ENCODE data around the gene EPB41L4A.
"Not testable (repeated sequence)": the region's sequence is repeated elsewhere in the genome, so short reads cannot be mapped to it uniquely, and the experiment has no call there.

The EPB41L4A gene

DNA sequence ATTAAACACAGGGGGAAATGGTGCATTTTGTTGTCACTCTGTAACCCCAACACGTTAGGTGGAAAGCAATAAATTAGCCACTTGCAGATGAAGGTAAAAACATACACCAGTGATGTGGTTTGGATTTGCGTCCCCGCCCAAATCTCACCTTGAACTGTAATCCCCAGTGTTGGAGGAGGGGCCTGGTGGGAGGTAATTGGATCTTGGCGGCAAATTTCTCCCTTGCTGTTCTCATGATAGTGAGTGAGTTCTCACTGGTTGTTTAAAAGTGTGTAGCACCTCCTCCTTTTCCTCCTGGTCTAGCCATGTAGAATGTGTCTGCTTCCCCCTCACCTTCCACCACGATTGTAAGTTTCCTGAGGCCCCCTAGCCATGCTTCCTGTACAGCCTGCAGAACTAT lies 17.2 kb downstream of the EPB41L4A start:
- no peak for DNase-seq

DNA sequence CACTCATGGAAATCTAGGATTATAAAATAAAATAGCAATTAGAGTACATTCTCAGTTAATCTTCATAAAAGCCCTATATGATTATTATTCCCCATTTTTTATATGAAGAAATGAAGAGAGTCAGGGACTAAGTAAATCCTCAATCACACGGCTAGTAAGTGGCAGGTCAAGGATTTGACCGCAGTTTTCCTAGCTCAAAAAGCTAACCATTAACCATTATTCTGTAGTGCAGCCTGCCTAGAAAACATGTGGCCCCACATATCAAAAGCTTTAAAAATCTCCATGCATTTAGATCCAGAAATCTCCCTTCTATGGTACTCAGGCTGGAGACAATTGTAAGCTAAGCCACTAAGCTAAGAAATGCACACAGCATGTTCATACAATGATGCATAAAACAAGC lies 21.4 kb downstream of the EPB41L4A start:
- no peak for DNase-seq

DNA sequence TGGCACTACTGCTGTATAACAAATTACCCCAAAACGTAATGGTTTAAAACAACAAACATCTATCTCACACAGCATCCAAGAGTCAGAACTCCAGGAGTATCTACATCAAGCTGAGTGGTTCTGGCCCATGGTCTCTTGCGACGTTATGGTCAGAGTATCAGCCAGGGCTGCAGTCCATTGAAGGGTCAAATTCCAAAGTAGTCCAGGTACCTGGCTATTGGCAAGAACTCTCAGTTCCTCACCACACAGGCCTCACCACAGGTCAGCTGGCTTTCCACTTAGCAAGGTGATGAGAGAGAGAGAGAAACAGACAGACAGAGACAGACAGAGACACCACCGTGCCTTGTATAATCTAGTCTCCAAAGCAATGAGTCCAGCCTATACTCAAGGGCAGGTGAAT lies 22.6 kb downstream of the EPB41L4A start:
- no peak for DNase-seq

GRCh38 chr5:112395299-112395698 lies 23.8 kb downstream of the EPB41L4A start:
- DNase-seq = not testable (repeated sequence)

DNA sequence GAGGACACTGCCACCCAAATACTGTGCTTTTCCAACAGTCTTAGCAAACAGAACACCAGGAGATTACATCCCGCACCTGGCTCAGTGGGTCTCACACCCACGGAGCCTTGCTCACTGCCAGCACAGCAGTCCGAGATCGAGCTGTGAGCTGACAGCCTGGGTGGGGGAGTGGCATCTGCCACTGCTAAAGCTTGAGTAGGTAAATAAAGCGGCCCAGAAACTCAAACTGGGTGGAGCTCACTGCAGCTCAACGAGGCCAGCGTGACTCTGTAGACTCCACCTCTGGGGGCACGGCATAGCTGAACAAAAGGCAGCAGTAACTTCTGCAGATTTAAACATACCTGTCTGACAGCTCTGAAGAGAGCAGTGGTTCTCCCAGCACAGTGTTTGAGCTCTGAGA lies 28.8 kb downstream of the EPB41L4A start:
- DNase-seq = no peak

DNA sequence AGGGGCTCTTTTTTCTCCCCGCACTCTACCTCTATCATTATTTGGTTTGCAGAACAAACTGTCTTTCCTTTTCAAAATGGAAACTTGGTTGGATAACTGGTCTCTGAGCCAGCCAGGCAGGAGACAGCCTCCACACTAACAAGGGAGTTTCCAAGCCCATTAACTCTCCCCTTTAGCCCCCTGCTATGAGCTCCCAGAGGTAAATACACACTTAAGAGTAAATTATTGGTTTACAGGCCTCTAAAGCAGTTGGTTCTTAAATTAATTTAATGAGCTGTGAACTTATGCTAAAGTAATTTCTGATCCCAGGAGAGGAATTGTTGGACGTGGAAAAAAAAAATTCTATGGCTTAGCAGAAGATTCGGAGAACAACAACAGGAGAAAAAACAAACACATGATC lies 30.3 kb downstream of the EPB41L4A start:
- DNase-seq = no peak

DNA sequence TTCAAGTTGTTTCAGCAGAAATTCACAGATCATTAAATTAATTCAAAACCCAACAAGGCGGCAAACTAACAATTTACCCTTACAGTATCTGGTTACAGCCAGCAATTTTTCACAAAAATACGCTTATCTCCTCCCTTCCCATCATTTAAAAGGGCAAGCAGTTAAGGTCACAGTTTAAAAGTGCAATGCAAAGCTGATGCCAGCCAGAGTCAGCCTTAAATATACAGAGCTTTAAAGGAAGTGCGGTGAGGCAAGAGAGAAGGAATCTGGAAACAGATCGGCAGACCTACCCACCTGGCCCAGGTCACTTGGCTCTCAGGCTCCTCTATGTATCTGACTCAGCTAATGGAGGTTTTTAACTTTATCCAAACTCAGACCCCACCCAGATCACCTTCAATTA lies 31.0 kb downstream of the EPB41L4A start:
- no peak for DNase-seq

DNA sequence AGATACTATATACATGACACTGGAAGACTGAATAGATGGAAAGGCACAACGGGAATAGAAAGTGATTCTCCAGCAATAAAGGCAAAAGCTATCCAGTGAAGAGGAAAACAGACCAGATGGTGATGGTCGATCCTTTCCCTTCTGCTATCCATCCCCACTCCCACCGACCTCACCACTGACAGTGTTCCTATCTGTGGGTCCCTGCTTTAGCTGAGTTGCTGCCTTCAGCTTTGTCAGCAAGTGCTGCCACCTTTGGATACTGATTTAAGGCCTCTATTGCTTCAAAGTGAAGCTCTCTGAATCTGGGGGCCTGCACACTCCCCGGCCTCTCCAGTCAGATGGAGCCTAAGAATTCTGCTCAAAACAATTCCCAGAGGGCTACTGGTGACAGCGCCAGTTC lies 32.3 kb downstream of the EPB41L4A start:
- no peak for DNase-seq

- DNase-seq = no peak
Observed at GRCh38 chr5:112385969-112386368, 33.1 kb downstream of the EPB41L4A start.

GRCh38 chr5:112385566-112385965 lies 33.5 kb downstream of the EPB41L4A start:
- no peak for DNase-seq

DNA sequence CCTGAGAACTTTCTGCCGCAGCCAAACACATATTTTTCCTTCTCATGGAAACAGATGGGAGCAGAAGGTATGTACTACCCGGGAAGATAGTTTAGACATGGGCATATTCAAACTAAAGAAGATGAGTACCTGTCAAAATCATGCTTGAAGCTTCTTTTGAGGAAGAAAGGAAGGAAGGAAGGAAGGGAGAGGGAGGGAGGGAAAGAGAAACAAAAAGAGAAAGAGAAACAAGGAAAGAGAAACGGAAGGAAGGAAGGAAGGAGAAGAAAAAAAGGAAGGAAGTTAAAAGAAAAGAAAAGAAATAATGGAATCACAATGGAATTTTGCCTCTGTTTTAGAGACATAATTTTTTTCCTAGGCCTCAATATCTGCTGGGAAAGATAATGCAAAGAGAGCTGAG lies 34.6 kb downstream of the EPB41L4A start:
- no peak for DNase-seq

GRCh38 chr5:112382886-112383285 lies 36.2 kb downstream of the EPB41L4A start:
- no peak for DNase-seq

DNA sequence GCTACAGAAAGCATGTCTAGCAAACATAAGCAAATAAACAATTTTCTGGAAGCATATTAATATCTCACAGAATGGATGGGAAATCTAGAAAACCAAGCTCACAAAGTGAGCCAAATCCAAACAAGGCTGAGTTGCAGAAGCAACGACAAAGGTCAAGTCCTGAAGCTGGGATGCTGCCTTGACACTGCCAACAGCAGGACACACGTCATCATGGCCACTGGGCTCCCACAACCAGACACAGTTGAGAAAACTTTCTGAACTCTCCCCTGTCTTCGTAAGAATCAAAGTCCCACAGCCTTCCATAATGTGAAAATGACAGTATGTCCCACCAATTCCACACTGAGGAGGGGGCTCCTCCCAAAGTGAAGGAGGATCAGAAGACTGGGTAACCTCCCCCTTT lies 37.6 kb downstream of the EPB41L4A start:
- no peak for DNase-seq

DNA sequence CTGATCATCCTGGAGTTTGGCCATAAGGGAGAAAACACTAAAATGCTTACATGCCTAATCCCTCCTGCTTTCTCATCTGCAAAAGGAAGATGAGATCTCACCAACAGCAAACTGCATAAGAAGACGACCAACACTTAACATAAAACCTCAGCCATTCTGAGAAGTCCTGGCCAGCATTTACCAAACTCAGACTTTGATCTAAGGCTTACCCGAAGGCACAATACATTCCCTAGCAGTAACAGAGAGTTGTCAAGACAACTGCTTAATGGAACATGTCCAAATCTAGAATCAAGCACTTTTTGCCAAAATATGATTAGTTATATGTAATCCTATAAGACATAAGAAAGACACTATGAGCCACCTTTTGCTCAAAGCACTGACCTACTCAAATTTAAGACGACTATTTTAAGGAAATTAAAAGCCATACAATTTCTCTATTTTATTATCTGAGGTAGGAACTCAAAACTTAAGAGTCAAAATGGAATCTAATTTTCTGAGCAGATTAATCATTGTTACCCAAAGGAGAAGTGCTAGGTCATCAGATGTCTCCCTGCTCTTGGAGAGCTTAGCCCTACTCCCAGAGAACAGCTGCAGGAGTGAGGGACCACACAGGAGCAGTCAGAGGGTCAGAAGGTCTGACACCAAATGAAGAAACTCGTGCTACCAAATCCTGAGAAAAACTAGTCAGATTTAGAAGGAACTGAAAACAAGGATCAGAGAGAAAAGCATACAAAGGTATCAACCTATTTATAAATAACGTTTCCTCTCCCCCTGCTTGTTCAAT lies 39.3 kb downstream of the EPB41L4A start:
- no peak for DNase-seq

DNA sequence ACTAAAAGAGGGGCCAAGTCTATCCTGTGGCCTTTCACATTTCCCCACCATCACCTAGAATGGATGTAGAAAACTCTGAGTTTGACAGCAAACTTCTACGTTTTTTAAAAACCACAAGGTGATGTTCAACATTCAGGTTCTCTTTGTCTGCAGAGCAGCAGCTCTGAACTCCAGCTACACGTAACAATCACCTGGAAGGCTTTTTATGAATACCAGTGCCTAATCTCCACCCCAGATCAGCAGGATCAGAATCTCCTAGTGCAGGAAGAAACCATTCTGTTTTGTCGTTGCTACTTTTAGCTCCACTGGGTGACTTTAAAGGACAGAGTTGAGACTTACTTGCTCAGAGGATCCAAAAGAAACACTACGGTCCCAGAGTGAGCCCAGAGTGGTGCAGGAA lies 44.3 kb downstream of the EPB41L4A start:
- DNase-seq = no peak

- DNase-seq = no peak
Observed at GRCh38 chr5:112374356-112374755, 44.7 kb downstream of the EPB41L4A start.

- no peak for DNase-seq
Observed at GRCh38 chr5:112373885-112374284, 45.2 kb downstream of the EPB41L4A start.

DNA sequence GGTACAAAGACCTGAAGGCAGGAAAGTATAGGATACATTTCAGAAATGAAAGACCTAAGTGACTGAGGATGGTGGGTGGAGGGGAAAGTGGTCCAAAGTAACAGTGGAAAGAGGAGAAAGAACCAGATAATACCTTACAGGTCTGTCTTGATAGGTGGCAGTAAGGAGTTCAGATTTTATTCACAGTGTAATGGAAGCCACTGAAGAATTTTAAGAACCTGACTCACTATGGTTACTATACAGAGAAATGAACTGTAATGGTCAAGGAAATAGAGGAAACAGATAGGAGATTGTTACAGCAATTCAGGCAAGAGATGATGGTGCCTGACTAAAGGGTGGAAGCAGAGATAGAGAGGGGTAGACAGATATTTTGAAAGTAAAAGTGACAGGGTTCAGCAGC lies 46.5 kb downstream of the EPB41L4A start:
- no peak for DNase-seq

DNA sequence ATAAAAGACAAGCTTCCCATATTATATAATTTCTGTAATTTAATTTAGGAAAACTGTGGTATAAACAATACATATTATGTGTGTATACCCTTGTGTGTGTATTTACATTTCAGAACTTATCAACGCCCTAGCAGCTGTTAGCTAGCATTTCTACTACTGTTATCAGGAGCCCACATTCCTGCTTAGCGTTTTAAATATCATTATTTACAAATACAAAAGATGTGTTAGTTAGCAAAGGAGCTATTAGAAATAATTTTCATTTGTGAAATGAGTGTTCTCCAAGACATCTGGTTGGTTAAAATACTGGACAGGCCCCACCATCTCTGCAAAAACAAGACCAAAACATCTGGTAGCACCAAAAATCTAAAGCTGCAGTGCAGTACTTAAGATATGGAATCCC lies 48.0 kb downstream of the EPB41L4A start:
- no peak for DNase-seq

DNA sequence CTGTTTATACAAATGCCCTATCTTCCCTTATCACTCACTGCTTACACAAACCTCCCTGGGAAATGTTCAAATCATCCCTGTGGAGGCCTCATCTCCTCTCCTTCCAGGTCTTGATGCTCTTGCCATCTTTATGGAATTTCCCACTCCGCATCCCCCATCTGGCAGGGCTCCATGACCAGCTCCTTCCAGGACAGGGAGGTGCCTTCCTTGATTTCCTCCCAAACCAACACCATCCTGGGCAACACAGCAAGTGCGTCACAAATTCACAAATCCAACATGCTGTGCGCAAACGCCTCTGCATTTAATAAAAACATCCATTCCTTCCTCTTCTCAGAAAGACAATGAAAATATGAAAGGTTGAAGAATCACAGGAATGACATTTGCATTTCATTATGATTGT lies 51.7 kb downstream of the EPB41L4A start:
- no peak for DNase-seq

GRCh38 chr5:112366987-112367386 lies 52.1 kb downstream of the EPB41L4A start:
- DNase-seq = no peak

DNA sequence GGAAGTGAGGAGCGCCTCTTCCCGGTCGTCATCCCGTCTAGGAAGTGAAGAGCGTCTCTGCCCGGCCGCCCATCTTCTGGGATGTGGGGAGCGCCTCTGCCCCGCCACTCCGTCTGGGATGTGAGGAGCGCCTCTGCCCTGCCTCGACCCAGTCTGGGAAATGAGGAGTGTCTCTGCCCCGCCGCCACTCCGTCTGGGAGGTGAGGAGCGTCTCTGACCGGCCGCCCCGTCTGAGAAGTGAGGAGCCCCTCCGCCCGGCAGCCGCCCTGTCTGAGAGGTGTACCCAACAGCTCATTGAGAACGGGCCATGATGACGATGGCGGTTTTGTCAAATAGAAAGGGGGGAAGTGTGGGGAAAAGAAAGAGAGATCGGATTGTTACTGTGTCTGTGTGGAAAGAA lies 58.3 kb downstream of the EPB41L4A start:
- DNase-seq = not testable (repeated sequence)

- DNase-seq = no peak
Observed at GRCh38 chr5:112356178-112356956, 62.7 kb downstream of the EPB41L4A start.

GRCh38 chr5:112355058-112355685 lies 63.9 kb downstream of the EPB41L4A start:
- DNase-seq = no peak

Measured in fibroblast of skin of scalp (primary cell).